ENCODE results near the gene DCAF4.

DNA sequence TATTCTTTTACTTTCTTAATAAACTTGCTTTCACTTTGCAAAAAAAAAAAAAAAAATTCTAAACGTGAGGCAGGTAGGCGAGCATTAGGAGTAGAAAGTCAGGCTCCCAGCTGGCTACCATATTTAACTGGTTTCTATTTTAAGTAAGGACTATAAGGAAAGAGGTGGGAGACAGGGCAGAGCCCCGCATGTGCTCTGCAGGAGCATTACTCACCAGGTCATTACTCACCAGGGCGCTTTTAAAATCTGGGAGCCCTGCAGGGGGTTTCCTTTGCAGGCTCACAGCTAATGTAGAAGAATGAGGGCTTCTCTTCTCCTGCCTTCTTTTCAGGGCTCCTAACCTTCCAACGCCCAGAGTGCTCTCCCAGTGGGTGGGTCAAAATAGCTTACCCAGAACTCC is 18.4 kb upstream of the DCAF4 start:
- TF ChIP-seq, protein P1, sequence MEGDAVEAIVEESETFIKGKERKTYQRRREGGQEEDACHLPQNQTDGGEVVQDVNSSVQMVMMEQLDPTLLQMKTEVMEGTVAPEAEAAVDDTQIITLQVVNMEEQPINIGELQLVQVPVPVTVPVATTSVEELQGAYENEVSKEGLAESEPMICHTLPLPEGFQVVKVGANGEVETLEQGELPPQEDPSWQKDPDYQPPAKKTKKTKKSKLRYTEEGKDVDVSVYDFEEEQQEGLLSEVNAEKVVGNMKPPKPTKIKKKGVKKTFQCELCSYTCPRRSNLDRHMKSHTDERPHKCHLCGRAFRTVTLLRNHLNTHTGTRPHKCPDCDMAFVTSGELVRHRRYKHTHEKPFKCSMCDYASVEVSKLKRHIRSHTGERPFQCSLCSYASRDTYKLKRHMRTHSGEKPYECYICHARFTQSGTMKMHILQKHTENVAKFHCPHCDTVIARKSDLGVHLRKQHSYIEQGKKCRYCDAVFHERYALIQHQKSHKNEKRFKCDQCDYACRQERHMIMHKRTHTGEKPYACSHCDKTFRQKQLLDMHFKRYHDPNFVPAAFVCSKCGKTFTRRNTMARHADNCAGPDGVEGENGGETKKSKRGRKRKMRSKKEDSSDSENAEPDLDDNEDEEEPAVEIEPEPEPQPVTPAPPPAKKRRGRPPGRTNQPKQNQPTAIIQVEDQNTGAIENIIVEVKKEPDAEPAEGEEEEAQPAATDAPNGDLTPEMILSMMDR (IDR thresholded peaks at IDR 0.05): no peak
- TF ChIP-seq POLR2AphosphoS5 (IDR thresholded peaks at IDR 0.05): no peak

Measured in gastroesophageal sphincter (tissue), 3 donors.